GM23338 (cell line): ENCODE results near the gene GGCX.

ENCODE experiments used
- POLR2AphosphoS5 ChIP-seq: IDR thresholded peaks from 2 replicates; pipeline ENCODE4 v1.6.1; 2016; ENCODE audit warnings: antibody characterized with exemption, low read depth
- TF ChIP-seq, protein P1 (sequence below): IDR thresholded peaks from one replicate; pipeline ENCODE4 v1.6.1; 2018; ENCODE audit warnings: antibody characterized with exemption; ENCODE audit not compliant: unreplicated experiment

DNA sequence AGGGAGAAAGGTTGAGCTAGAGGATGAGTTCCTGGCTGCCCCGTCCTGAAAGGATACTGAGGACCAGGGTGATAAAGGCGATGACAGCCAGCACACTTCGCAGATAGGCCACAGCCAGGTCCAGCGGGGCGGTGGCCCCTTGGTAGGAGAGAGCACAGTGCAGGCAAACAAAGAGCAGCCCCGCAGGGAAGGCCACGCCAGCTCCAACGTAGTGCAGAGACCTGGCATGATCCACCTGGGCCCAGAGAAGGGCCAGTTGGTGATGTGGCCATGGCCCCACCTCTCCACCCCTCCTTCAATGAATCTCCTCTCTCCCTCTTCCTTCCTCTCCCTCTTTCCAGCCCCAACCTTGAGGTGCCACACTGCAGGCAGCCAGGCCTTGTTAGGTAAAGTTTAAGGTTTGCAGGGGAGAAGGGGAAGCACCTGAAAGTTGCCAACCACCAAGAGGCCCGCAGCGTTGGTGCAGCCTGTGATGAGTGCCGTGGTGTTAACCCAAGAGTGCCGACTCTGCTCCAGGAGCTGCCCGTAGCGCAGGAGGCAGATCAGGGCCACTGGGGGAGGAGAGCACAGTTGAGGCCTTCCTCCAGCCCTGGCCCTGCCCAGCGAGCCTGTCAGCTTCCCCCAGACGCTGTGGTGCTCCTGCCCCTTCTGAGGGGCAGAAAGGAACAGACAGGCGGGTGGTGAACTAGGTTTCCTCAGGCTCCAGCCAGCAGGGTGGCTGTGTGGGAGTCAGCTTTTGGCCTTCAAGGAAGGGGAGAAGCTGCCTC is 38.4 kb upstream of the GGCX start:
- no peak for TF ChIP-seq POLR2AphosphoS5
- TF ChIP-seq, protein P1, sequence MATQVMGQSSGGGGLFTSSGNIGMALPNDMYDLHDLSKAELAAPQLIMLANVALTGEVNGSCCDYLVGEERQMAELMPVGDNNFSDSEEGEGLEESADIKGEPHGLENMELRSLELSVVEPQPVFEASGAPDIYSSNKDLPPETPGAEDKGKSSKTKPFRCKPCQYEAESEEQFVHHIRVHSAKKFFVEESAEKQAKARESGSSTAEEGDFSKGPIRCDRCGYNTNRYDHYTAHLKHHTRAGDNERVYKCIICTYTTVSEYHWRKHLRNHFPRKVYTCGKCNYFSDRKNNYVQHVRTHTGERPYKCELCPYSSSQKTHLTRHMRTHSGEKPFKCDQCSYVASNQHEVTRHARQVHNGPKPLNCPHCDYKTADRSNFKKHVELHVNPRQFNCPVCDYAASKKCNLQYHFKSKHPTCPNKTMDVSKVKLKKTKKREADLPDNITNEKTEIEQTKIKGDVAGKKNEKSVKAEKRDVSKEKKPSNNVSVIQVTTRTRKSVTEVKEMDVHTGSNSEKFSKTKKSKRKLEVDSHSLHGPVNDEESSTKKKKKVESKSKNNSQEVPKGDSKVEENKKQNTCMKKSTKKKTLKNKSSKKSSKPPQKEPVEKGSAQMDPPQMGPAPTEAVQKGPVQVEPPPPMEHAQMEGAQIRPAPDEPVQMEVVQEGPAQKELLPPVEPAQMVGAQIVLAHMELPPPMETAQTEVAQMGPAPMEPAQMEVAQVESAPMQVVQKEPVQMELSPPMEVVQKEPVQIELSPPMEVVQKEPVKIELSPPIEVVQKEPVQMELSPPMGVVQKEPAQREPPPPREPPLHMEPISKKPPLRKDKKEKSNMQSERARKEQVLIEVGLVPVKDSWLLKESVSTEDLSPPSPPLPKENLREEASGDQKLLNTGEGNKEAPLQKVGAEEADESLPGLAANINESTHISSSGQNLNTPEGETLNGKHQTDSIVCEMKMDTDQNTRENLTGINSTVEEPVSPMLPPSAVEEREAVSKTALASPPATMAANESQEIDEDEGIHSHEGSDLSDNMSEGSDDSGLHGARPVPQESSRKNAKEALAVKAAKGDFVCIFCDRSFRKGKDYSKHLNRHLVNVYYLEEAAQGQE, result no peak
